Measurements from ENCODE around the gene NAT14.

DNA sequence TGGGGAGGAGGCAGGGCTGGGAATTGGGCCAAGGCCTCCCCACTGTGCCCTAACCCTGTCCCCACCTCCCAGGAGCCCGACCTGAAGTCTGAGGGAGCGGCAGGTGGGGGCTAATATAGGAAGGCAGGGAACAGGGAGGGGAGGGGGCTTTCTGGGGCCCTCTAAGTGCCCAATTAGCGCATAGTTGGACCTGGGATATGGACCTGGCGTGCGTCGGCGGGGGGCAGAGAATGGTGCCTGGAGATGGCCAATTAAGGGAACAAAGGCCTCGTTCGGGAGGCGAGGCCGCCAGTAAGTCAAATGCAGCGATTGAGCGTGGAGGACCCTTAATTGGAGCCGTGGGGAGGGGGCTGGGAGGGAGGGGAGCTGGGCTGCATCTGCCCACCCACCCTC is 20.3 kb upstream of the NAT14 start, which contains the start of gene C19orf85:
- TF ChIP-seq, protein P1, sequence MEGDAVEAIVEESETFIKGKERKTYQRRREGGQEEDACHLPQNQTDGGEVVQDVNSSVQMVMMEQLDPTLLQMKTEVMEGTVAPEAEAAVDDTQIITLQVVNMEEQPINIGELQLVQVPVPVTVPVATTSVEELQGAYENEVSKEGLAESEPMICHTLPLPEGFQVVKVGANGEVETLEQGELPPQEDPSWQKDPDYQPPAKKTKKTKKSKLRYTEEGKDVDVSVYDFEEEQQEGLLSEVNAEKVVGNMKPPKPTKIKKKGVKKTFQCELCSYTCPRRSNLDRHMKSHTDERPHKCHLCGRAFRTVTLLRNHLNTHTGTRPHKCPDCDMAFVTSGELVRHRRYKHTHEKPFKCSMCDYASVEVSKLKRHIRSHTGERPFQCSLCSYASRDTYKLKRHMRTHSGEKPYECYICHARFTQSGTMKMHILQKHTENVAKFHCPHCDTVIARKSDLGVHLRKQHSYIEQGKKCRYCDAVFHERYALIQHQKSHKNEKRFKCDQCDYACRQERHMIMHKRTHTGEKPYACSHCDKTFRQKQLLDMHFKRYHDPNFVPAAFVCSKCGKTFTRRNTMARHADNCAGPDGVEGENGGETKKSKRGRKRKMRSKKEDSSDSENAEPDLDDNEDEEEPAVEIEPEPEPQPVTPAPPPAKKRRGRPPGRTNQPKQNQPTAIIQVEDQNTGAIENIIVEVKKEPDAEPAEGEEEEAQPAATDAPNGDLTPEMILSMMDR (IDR thresholded peaks at IDR 0.05), result no peak
- no peak for TF ChIP-seq ZFX (IDR thresholded peaks at IDR 0.05; ENCODE audit: borderline replicate concordance)

All from 22Rv1 (cell line).